GM13977 (cell line): ENCODE data around the gene USP49.

Experiments used
- DNase-seq: peaks from one replicate; pipeline ENCODE4 v3.0.0; 2012; ENCODE audit warnings: low spot score
- in situ Hi-C: fragments of 300-500 bp; cut with MboI; formaldehyde crosslinking; loops from one replicate; pipeline ENCODE4 v1.12.0; 2022; ENCODE audit warnings: low sequenced_read_pairs, low pct_unique_long_range_greater_than_20kb, mixed read lengths, inconsistent platforms; ENCODE audit not compliant: unreplicated experiment
- TF ChIP-seq, protein P1 (sequence below): IDR thresholded peaks from 2 replicates; pipeline ENCODE4 v1.5.1; 2012; ENCODE audit warnings: mild to moderate bottlenecking, control low read depth; ENCODE audit not compliant: insufficient read depth; ENCODE audit errors: extremely low read depth, missing control alignments

USP49 gene

DNA sequence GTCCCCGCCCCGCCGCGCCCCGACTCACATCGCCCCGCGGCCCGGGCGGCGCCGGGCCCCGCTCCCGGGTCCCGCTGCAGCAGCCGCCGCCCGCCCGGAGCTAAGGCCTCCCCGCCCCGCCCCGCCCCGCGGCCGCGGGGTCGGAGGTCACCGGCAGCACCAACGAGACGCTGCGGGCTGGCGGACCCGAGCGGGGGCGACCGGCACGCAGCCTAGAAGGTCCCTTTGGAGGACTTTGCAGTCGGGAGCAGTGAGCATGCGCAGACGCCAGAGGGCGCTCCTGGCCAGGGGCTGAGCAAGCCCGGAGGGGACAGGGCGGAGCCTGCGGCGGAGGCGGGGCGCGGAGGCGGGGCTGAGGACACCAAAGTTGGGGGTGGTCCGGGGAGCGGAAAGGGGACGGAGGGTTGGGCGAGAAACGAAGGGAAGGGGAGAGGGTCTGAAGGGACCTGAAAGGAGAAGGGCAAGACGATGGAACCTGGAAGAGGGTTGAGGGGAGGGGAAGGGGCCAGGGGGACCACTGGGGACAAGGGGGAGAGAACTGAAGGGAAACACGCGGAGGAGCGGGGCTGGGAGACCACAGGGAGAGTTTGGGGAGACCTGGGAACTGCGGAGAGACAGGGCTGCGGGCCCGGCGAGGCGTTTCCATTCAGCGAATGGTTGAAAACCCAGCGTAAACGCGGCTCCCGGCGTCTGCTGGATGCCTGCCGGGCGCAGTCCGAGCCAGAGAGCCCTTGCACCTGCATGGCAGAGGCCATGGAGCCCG lies 115.2 kb downstream of the USP49 start, which contains the start of gene FRS3:
Gene FRS3 (minus strand): TSS at position 113 of the 763 bp plus-strand sequence. CDS start 2,913 bp downstream, outside the sequence.
- in situ Hi-C loops: loop anchor here (10.0 kb wide), 1 partner anchor 265 kb away; no protein-coding TSS in a partner anchor
- peak; percentile 99 for DNase-seq
- TF ChIP-seq, protein P1, sequence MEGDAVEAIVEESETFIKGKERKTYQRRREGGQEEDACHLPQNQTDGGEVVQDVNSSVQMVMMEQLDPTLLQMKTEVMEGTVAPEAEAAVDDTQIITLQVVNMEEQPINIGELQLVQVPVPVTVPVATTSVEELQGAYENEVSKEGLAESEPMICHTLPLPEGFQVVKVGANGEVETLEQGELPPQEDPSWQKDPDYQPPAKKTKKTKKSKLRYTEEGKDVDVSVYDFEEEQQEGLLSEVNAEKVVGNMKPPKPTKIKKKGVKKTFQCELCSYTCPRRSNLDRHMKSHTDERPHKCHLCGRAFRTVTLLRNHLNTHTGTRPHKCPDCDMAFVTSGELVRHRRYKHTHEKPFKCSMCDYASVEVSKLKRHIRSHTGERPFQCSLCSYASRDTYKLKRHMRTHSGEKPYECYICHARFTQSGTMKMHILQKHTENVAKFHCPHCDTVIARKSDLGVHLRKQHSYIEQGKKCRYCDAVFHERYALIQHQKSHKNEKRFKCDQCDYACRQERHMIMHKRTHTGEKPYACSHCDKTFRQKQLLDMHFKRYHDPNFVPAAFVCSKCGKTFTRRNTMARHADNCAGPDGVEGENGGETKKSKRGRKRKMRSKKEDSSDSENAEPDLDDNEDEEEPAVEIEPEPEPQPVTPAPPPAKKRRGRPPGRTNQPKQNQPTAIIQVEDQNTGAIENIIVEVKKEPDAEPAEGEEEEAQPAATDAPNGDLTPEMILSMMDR: peak; percentile 97

DNA sequence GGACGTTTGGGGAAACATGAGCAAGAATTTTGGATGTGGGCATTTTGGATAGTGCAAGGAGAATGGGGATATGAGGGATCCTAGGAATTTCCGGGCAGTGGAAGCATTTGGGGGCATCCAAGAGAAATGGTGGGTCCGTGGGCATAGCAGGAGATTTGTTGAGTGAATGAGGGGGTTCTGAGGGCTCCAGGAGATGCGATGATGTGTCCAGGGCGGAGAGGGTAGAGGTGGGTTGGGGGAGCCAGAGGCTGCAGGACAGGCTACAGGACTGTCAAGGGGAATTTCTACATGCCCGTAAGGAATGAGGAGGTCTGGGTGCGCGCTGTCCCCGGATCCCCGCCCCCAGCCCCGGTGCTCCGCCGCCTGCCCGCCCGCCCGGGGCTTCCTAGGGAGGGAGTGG lies 115.8 kb downstream of the USP49 start:
- in situ Hi-C loops: no loop called here
- TF ChIP-seq, protein P1: no peak
- DNase-seq: no peak

DNA sequence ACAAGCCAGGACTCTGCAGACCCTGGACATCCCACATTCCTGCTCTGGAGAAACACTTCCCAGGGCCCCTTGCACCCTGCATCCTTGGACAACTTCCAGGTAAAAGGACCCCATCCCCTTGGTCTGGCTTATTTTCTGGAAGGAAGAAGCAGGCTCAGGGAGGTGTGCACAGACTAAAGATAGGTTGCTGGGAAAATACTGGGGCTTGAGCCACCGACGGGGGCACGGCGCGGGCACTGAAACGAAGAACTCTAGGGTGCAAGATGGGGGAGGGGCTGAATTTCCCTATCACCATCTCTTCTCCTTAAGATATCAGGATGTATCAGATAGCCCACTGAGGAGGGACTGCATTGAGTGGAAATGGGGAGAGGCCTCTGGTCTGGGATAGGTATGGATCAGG lies 116.3 kb downstream of the USP49 start:
- DNase-seq: peak; percentile 9
- TF ChIP-seq, protein P1: no peak
- in situ Hi-C loops: no loop called here

DNA sequence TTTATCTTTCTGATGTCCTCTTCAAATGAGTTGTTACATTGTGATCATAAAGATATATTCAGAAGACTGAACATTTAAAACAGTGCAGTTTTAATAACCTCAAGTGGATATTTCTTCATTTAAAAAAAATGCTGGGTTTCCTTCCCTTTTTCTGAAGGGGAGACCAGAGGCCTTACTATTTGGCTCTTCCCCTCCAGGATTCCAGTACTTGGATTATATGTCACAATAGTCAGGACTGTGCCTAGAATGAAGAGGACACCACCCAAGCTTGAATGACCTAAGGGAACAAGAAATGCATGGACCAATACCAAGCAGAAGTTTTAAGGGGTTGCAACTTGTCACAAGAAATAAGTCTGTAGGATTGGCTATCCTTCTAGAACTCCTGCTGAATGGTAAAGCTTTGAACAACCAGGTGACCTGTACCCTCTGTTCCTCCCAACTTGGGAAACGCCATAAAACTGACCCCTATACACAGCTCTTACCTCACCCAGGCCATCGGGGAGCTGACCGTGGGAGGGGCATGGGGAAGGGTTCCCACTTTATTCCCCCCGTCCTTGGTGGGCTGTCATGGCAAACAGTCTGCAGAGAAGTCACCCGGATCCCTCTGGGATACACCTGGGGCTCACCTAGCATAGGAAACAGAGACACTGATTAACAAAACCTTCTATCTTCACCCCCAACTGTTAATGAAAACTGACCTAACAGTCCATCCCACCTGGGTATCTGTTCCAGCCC lies 117.5 kb downstream of the USP49 start:
- no peak for DNase-seq
- in situ Hi-C loops: no loop called here
- TF ChIP-seq, protein P1: no peak

DNA sequence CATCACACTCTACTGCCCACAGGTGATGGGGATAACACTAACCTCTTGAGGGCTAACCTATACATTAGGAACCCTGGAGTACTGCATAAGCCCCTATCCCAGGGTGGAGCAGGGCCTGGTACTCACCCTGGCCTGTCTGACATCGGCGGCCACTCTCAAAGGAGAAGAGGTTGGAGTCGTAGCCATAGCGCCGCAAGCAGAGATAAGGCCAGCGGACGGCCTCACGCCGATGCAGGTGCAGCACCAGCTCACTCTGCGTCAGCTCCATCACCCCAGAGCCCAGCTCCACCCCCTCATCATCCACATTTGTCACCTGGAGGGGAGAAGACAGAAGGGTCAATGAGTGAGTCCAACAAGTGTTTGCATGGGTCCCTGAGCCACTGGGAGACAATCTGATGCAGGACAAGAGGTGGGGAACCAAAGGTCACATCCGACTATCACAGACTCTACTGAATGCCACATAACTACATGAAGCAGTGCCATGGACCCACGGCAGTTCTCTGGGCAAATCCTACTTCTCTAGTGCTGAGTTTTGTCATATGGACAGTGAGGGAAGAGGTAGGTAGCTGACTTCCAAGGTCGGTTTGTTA lies 119.8 kb downstream of the USP49 start:
- TF ChIP-seq, protein P1: no peak
- DNase-seq: no peak
- in situ Hi-C loops: no loop called here

DNA sequence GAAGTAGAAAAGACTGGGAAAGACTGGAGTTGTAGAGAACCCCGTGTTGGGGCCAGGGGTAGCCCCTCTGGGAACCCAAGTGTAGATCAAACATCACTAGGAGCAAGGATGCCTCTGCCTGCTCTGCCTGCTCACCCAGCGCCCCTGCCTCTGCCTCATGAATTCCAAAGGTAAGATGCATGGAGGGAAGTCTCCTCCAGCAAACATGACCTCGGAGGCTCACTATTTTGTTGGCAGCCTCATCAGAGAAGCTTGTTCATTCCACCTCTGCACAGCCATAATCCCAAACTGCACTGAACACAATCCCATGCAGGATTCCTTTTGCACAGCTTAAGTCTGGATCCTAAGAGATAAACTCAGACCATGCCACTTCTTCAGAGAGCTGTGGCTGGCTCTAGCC lies 120.3 kb downstream of the USP49 start:
- no peak for DNase-seq
- in situ Hi-C loops: no loop called here
- TF ChIP-seq, protein P1: no peak
